HG02571 (cell line): ENCODE measurements around the gene MTX1.
"Not testable (repeated sequence)": the region's sequence is repeated elsewhere in the genome, so short reads cannot be mapped to it uniquely, and the experiment has no call there.

Source experiments
- ATAC-seq: cut with Tn5 transposase; IDR thresholded peaks from one replicate; pipeline ENCODE4 v1.9.1; 2021; ENCODE audit warnings: mild to moderate bottlenecking, moderate library complexity; ENCODE audit not compliant: unreplicated experiment

MTX1 gene

DNA sequence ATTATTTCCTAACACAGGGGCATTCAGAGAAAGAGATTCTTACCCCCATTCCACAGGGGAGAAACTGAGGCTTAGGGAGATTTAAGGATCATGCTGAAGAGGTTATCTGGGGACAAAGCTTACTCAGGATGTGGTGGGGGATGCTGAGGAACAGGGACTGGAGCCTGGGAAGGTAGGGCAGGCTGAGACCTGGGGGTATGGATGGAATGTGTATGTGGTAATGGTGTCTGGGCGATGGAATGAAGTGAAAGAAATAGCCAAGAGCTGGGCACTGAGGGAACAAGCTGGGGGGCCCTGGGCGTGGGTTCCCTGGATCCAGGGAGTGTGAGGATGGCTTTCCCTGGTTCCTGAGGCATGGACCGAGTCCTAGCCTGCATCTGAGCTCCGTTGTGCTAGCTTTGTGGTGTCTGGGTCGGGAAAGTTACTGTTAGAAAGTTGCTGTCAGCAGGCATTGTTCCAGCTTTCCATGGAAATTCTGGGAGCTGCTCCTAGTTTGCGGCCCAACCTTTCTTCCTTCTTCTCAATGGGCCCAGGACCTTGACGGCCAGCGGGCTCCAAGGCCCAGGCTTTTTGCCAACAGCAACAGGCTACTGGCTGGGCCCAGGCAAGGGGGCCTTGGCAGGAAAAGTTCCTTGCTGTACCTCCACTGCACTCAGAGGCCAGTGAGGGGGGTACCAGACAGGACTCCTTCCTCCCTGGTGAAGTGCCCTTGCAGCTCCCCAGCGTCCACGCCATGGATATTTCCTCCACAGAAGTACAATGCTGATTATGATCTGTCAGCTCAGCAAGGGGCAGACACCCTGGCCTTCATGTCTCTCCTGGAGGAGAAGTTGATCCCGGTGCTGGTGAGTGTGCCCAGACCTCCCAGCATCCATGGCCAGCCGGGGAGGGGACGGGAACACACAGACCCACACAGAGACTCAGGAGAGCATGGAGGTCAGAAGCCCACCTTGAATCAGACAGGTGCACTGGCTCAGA lies 23.8 kb downstream of the MTX1 start:
- not testable (repeated sequence) for ATAC-seq

DNA sequence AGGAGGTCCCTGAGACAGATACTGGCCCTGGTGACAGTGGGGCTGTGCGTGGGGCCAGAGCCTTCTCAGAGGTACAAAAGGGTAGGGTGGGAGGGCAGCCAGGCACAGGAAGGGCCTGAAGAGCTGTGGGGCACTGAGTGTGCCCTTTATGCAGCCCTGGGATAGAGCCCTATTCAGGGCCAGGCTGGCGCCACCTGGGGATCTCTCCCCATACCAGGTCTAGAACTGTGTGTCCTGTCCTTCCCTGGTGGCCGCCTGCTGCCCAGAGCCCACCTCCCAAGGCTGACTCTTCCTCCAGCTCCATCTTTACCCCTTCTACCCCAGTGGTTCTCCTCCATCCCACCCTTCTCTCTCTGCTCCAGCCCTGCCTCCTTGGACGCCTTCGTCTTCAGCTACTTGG lies 25.0 kb downstream of the MTX1 start:
- not testable (repeated sequence) for ATAC-seq

DNA sequence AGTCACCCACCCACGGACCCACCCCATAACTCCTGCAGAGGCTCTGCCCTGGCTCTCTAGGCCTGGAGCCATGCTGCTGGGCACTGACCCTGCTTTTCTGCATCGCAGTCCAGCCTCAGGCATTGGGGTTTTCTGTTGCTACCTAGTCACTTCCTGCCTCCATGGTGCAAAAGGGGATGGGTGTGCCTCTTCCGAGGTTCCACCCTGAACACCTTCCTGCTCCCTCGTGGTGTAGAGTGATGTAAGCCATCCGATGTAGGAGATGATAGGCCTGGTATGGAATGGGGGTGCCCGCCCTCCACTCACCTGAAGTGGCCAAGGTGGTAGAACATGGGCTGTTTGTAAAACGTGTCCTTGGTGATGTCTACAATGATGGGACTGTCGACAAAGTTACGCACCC lies 26.9 kb downstream of the MTX1 start:
- not testable (repeated sequence) for ATAC-seq

DNA sequence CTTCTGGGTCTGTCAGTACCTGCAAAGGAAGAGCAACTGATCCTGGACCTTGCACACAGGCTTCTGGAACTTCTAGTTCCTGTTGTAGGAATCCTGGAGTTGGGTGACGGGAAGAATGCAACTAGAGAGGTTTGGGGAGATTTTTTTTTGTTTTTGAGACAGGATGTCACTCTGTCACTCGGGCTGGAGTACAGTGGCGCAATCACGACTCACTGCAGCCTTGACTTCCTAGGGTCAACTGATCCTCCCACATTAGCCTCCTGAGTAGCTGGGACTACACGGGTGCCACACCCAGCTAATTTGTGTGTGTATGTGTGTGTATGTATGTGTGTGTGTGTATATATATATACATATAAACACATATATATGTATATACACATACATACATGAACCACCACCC lies 28.0 kb downstream of the MTX1 start:
- ATAC-seq = no peak

- no peak for ATAC-seq
Measured at GRCh38 chr1:155241069-155241679, 32.7 kb downstream of the MTX1 start.

DNA sequence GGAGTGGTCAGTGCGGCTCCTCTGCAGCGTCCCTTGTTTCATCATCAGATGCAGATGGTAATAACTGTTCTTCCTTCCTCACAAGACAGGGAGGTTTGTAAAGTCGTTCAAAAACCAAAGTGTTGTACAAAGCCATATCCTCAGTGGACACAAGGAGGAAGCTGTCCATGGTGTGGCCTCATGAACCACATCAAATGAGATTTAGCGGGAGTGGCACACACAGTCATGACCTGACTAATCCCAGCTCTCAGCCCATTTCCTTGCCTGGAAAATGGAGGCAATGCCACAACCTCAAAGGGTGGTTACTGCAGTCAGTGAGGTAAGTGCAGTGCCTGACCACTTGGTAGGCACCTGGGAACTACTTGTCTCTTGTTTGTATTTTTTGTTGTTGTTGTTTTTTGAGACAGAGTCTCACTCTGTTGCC lies 33.4 kb downstream of the MTX1 start:
- ATAC-seq = no peak

DNA sequence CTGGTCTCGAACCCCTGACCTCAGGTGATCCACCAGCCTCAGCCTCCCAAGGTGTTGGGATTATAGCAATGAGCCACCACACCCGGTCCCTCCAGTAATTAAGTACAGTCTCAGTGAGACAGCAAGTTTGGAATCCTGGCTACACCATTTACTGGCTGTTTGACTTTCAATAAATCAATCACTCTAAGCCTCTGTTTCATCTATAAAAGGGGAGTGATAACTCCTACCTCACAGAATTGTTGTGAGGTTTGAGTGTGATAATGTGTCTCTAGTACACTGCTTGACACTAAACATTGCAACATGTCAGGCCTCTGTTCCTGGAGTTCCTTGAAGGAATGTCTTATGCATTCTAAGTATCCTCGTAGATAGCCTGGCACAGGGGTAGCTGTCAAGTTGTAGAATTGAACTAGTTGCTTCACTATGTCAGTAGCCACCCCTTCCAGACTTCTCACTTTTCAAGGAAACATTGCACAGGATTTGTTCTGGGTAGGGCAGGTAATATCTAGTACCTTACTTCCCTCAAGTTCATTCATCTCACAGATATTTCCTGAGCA lies 34.4 kb downstream of the MTX1 start:
- ATAC-seq = no peak

DNA sequence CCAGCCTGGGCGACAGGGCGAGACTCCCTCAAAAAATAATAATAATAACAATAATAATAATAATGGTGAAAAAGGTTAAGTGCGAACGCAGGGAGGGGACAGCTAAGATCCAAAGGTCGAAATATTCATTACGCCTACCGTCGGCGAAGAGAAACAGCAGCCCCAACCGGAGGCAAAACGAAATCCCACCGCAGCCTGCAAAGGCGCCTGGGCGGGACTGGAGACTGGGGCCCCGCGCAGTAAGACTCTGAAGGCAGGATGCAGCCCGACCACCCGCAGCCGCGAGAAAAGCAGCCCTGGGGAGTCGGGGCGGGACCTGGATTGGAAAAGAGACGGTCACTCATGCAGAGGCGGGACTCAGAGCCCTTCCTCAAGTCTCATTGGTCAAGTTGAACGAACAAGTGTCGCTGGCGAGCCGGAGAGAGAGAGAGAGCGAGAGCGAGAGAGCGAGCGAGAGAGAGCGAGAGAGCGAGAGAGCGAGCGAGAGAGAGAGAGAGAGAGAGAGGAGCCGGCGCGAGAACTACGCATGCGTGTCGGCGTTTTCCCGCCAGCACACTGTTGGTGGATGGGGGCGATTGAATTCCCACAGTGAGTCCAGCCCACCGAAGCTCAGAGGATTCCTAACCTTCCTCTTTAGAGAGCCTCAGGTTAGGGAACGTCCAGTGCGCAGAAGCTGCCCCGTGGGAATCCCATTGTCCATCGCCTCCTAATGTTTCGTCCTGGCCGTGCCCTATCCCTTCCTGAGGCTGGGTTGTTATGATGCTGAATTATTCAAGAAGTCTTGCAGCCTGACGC lies 36.1 kb downstream of the MTX1 start:
- peak; percentile 86 for ATAC-seq

DNA sequence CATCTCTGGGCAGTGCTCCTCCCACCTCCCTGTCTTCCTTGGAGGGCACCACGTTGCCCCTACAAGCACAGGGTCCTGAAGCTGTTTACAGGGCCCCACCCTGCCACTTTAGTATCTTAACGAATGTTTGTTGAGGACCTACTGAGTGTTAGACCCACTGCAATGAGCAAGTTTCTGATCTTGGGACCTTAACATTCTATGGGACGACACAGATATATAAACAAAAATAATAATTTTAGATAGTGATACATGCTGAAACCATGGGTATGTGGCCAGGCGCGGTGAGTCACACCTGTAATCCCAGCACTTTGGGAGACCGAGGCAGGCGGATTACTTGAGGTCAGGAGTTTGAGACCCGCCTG lies 36.6 kb downstream of the MTX1 start:
- ATAC-seq = no peak

DNA sequence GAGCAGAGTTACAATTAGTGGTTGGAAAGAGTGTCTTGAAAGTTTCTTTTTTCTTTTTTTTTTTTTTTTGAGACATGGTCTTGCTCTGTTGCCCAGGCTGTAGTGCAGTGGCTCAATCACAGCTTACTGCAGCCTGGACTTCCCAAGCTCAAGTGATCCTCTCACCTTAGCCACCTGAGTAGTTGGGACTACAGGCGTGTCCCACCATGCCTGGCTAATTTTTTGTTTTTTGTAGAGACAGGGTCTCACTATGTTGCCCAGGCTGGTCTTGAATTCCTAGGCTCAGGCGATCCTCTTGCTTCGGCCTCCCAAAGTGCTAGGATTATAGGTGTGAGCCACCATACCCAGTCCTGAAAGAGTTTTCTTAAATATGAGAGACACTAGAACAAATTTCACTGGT lies 38.3 kb downstream of the MTX1 start:
- not testable (repeated sequence) for ATAC-seq

- no peak for ATAC-seq
Measured at GRCh38 chr1:155247667-155248553, 39.4 kb downstream of the MTX1 start.

DNA sequence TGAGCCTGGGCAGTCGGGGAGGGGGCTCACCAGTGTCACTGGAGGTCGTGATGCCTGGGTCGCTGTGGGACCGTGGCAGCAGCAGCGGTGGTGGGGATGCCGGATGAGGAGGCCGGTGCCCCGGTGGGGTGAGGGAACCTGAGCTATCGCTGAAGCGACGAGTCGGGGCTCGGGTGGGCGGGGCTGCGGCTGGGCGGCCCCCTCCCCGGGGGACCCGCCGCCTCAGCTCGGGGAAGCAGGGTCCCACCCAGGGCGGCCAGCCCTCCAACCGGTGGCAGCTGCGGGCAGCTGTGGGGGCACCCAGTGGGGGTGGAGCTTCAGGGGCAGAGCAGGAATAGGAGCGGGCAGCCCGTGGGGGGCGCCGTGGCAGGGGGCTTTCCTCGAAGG lies 41.7 kb downstream of the MTX1 start:
- no peak for ATAC-seq

GRCh38 chr1:155250633-155251449 lies 42.3 kb downstream of the MTX1 start:
- ATAC-seq = peak; percentile 84

GRCh38 chr1:155251566-155251965 lies 43.1 kb downstream of the MTX1 start:
- ATAC-seq = no peak

DNA sequence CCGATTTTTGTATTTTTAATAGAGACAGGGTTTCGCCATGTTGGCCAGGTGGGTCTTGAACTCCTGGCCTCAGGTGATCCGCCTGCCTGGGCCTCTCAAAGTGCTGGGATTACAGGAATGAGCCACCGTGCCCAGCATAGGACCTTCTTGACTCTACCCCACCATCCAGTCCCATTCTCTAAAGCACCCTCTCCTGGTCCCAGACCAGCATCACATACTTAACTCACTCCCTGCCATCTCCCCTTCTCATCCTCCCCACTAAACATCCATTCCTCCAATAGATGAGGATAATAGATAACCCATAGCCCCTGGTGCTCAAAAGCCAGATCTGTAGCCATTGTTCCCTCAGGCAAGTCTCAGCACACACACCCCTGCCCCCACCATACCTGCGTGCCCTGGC lies 44.7 kb downstream of the MTX1 start:
- no peak for ATAC-seq

DNA sequence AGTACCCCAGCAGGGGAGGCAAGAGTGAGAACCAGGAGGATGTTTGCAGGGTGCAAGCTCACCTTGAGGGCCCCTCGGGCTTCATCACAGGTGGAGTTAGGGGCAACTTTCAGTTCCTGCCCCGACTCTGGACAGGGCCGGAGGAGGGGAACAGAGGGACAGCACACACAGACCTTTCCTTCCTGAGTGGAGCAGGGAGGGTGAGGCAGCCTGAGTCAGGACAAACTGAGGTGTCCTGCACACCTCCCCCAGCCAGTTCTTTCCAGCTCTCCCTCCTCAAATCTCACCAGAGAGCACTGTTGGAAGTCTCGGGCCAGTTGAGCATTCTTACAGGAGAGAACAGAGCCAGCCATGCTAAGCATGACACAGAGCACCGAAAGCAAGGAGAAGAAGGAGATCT lies 45.3 kb downstream of the MTX1 start:
- no peak for ATAC-seq

- ATAC-seq = no peak
Measured at GRCh38 chr1:155254228-155254713, 45.8 kb downstream of the MTX1 start.

DNA sequence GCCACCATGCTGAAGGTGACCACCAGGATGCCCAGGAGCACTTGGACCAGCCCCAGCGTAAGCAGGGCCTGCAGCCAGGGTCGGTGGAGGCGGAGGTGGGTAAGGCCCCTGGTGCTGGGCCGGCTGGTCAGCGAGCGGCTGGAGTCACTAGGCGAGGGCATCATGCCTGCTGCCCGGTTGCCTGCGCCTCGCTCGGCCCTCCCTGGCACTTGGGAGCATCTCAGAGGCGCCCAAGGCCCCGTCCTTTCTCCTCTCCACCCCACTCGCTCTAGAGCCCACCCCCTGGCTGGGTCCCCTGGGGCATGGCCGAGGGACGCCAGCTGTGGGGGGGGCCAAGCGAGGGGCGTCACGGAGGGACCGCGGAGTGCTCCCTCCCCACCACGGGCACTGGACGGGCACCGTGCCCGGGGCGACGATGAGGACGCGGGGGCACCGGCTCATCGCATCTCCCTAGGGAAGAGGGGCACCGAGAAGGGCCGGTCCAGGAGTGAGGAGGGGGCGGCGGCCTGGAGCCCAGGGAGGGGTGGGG lies 46.3 kb downstream of the MTX1 start:
- no peak for ATAC-seq
